SK-N-SH (cell line): ENCODE measurements around the gene EPHX1. TPM values are rescaled to one million over a fixed set of nuclear protein-coding genes. Genes with fewer than 3 reads are reported as not detected.
A peak's percentile ranks its signal among the peaks of the same experiment; 100 is the strongest.

Experiments
- CTCF ChIA-PET: fragments of 300-600, 350-600 bp; formaldehyde crosslinking; extraction: SDS; loops from one replicate; lab custom pipeline; 2021; lab: Yijun Ruan, JAX
- POLR2A ChIA-PET: fragments of 350-600 bp; sonication (Branson Sonifier 250); formaldehyde crosslinking; extraction: SDS; loops from one replicate; lab custom pipeline; 2020; ENCODE audit warnings: antibody characterized with exemption, inconsistent platforms; lab: Yijun Ruan, JAX
- DNase-seq: peaks from one replicate; pipeline ENCODE4 v3.0.0; 2012
- H2AFZ ChIP-seq: fragments of 200-600 bp; sonication (generic); 2 replicates; pipeline ENCODE4 v1.8.1; 2016; ENCODE audit warnings: antibody characterized with exemption, mild to moderate bottlenecking, low read depth
- H3F3A ChIP-seq: fragments of 200-600 bp; sonication (generic); replicated peaks from 2 replicates; pipeline ENCODE3; 2016; ENCODE audit warnings: antibody characterized with exemption, mild to moderate bottlenecking; ENCODE audit not compliant: insufficient read depth
- H3K27ac ChIP-seq, 2 experiments: fragments of 200-500 bp in 1 of 2; fragments of 200-600 bp in 1 of 2; sonication (Bioruptor generic) in 1 of 2; sonication (generic), shearing (Covaris generic) in 1 of 2; 2 replicates each; pipeline versions ENCODE4 v1.5.1 to v1.6.1; 2014 to 2016; ENCODE audit warnings: low read depth in 2 of 2, inconsistent platforms in 1 of 2, low read length in 1 of 2, mild to moderate bottlenecking in 1 of 2, mixed read lengths in 1 of 2
- H3K27me3 ChIP-seq: fragments of 200-600 bp; sonication (generic), shearing (Covaris generic); 2 replicates; pipeline ENCODE4 v1.6.1; 2016; ENCODE audit warnings: mixed run types; ENCODE audit not compliant: insufficient read depth
- H3K36me3 ChIP-seq, 2 experiments: fragments of 200-500 bp in 1 of 2; fragments of 200-600 bp in 1 of 2; sonication (Bioruptor generic) in 1 of 2; sonication (generic) in 1 of 2; replicated peaks in 1 of 2; 2 replicates each; pipeline versions ENCODE3 to v1.5.1; 2014 to 2016; ENCODE audit warnings: low read length in 1 of 2, mild to moderate bottlenecking in 1 of 2; ENCODE audit not compliant: insufficient read depth in 2 of 2, control insufficient read depth in 1 of 2
- H3K4me1 ChIP-seq, 2 experiments: fragments of 200-500 bp in 1 of 2; fragments of 200-600 bp in 1 of 2; sonication (Bioruptor generic) in 1 of 2; sonication (generic), shearing (Covaris generic) in 1 of 2; 2 replicates each; pipeline versions ENCODE4 v1.5.1 to v1.6.1; 2014 to 2016; ENCODE audit warnings: low read depth in 1 of 2, low read length in 1 of 2, mixed run types in 1 of 2; ENCODE audit not compliant: insufficient read depth in 2 of 2, control insufficient read depth in 1 of 2
- H3K4me2 ChIP-seq: fragments of 200-600 bp; sonication (generic), shearing (Covaris generic); 2 replicates; pipeline ENCODE4 v1.6.1; 2017; ENCODE audit warnings: mixed run types
- H3K4me3 ChIP-seq, 2 experiments: fragments of 200-500 bp in 1 of 2; fragments of 200-600 bp in 1 of 2; sonication (Bioruptor generic) in 1 of 2; sonication (generic), shearing (Covaris generic) in 1 of 2; 2 replicates each; pipeline versions ENCODE4 v1.5.1 to v1.8.1; 2014 to 2016; ENCODE audit warnings: low read depth in 2 of 2, inconsistent platforms in 1 of 2, low read length in 1 of 2, mild to moderate bottlenecking in 1 of 2, mixed read lengths in 1 of 2, moderate library complexity in 1 of 2
- H3K79me2 ChIP-seq: fragments of 200-600 bp; sonication (generic); 2 replicates; pipeline ENCODE4 v1.8.1; 2017; ENCODE audit warnings: mild to moderate bottlenecking; ENCODE audit not compliant: insufficient read depth
- H3K9ac ChIP-seq: fragments of 200-600 bp; sonication (generic); 2 replicates; pipeline ENCODE4 v1.6.1; 2017; ENCODE audit warnings: mixed run types
- H3K9me2 ChIP-seq: fragments of 200-600 bp; sonication (generic); 2 replicates; pipeline ENCODE4 v1.6.1; 2017; ENCODE audit warnings: mixed run types
- H3K9me3 ChIP-seq: fragments of 200-600 bp; sonication (generic); 2 replicates; pipeline ENCODE4 v1.6.1; 2017; ENCODE audit warnings: mixed run types, mild to moderate bottlenecking, moderate library complexity
- H4K20me1 ChIP-seq: fragments of 200-600 bp; sonication (generic); 2 replicates; pipeline ENCODE4 v1.6.1; 2017; ENCODE audit warnings: mild to moderate bottlenecking, mixed run types; ENCODE audit not compliant: insufficient read depth
- EP300 ChIP-seq, 2 experiments: IDR thresholded peaks; 2 replicates each; pipeline versions ENCODE4 v1.4.0 to v1.6.1; 2012; ENCODE audit warnings: borderline replicate concordance in 1 of 2, low read depth in 1 of 2, low read length in 1 of 2
- EZH2phosphoT487 ChIP-seq: fragments of 200-600 bp; sonication (generic); IDR thresholded peaks from 2 replicates; pipeline ENCODE4 v1.6.1; 2017; ENCODE audit warnings: low read depth, mixed run types, mild to moderate bottlenecking, antibody characterized with exemption, moderate library complexity, borderline replicate concordance
- FOXJ3 ChIP-seq: sonication (generic); formaldehyde crosslinking; IDR thresholded peaks from 2 replicates; pipeline ENCODE4 v1.5.1; 2020; ENCODE audit warnings: mild to moderate bottlenecking, missing genetic modification reagents
- GATA2 ChIP-seq: sonication (generic); formaldehyde crosslinking; IDR thresholded peaks from 2 replicates; pipeline ENCODE4 v1.5.0; 2020; ENCODE audit warnings: mild to moderate bottlenecking, missing genetic modification reagents
- JUND ChIP-seq: IDR thresholded peaks from 2 replicates; pipeline ENCODE4 v1.4.0; 2012
- MXI1 ChIP-seq: IDR thresholded peaks from 2 replicates; pipeline ENCODE4 v1.6.1; 2012; ENCODE audit warnings: mild to moderate bottlenecking, low read depth, low read length, improper control_type of control experiment
- RXRA ChIP-seq: IDR thresholded peaks from 2 replicates; pipeline ENCODE4 v1.4.0; 2012; ENCODE audit warnings: low read depth, mild to moderate bottlenecking, borderline replicate concordance
- TCF12 ChIP-seq: IDR thresholded peaks from 2 replicates; pipeline ENCODE4 v1.4.0; 2012
- TEAD4 ChIP-seq: IDR thresholded peaks from 2 replicates; pipeline ENCODE4 v1.4.0; 2012; ENCODE audit warnings: mild to moderate bottlenecking, borderline replicate concordance; ENCODE audit not compliant: insufficient read depth
- YY1 ChIP-seq: IDR thresholded peaks from 2 replicates; pipeline ENCODE4 v1.4.0; 2012; ENCODE audit warnings: low read depth, mild to moderate bottlenecking
- WGBS: methylation state at CpG from one replicate; pipeline ENCODE4 v1.1.6; 2017; ENCODE audit warnings: low lambda C conversion rate; 5-methylcytosine and 5-hydroxymethylcytosine counted together
- polyA plus RNA-seq, 3 experiments: library from polyadenylated mRNA; depleted of rRNA; stranded (reverse); fragments of >200 nt; gene quantifications; 2 replicates each; pipeline ENCODE4 v1.2.3, GENCODE V29; 2012
- TF ChIP-seq, protein P1 (sequence below): IDR thresholded peaks from 2 replicates; pipeline ENCODE4; 2012
- TF ChIP-seq, protein P2 (sequence below): fragments of 150-350 bp; IDR thresholded peaks from 2 replicates; pipeline ENCODE4 v1.6.1; 2017; ENCODE audit warnings: antibody characterized with exemption, low read length, low read depth, borderline replicate concordance
- TF ChIP-seq, protein P3 (sequence below): IDR thresholded peaks from 2 replicates; pipeline ENCODE4 v1.4.0; 2012; ENCODE audit warnings: low read depth
- TF ChIP-seq, protein P4 (sequence below): fragments of 150-350 bp; IDR thresholded peaks from 2 replicates; pipeline ENCODE4 v1.6.1; 2016; ENCODE audit warnings: mild to moderate bottlenecking, low read depth, low read length
- TF ChIP-seq, protein P5 (sequence below): IDR thresholded peaks from 2 replicates; pipeline ENCODE4 v1.6.1; 2012; ENCODE audit warnings: mild to moderate bottlenecking, low read depth, low read length, moderate library complexity

EPHX1 gene
- polyA plus RNA-seq, 1 of the 3 experiments (the other 2 are of a cell fraction): 45.7 TPM

DNA sequence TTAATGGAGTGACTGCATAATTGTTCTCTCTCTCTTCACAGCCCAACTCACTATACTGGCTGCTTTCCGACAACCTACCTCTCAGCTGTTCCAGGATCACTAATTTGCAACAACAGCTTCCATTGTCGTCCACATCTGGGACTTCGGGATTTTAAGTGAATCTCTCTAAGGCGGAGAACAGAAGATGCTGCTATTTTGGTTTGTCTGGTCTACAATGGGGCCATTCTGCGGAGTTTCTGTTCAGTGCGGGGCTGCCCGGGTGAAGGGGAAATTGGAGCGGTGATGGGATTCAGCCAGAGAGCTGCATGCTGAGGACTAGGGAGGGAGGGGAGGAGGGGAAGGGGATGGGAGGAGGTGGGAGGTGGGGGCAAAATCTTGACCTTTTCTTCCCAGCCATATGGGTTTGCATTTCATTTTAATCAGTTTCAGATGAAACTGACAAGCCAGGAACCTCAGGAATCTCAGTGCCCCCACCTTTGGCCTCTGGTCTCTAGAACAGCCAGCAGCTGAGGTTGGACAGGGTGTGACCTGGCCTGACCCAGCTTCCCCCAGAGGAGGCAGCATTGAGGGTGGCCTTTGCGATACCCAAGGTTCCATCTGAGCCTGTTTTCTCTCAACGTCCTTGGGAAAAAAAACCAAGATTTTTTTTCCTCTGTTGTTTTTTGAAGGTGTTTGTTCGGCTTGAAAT lies 39.2 kb upstream of the EPHX1 start:
- H3K79me2 ChIP-seq: no peaks in the 10 kb centered on the region
- no peak overlapping the region for H3K4me3 ChIP-seq
- DNase-seq: no peak
- no peaks in the 10 kb centered on the region for H3K9me2 ChIP-seq
- peak; percentile 67; the same call in 1 of the 2 replicates for TF ChIP-seq RXRA
- TF ChIP-seq FOXJ3: no peak
- no peak for TF ChIP-seq MXI1
- TF ChIP-seq, protein P1, sequence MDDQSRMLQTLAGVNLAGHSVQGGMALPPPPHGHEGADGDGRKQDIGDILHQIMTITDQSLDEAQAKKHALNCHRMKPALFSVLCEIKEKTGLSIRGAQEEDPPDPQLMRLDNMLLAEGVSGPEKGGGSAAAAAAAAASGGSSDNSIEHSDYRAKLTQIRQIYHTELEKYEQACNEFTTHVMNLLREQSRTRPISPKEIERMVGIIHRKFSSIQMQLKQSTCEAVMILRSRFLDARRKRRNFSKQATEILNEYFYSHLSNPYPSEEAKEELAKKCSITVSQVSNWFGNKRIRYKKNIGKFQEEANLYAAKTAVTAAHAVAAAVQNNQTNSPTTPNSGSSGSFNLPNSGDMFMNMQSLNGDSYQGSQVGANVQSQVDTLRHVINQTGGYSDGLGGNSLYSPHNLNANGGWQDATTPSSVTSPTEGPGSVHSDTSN: 0 out of 2 replicates have a peak, but pooled peaks have one; percentile 17
- TF ChIP-seq GATA2 (CRISPR knock-in tag): no peak
- TF ChIP-seq YY1: no peak
- TF ChIP-seq, protein P2, sequence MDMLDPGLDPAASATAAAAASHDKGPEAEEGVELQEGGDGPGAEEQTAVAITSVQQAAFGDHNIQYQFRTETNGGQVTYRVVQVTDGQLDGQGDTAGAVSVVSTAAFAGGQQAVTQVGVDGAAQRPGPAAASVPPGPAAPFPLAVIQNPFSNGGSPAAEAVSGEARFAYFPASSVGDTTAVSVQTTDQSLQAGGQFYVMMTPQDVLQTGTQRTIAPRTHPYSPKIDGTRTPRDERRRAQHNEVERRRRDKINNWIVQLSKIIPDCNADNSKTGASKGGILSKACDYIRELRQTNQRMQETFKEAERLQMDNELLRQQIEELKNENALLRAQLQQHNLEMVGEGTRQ: no peak
- peak; percentile 75 for TF ChIP-seq TCF12
- TF ChIP-seq TEAD4: no peak
- TF ChIP-seq JUND: no peak
- TF ChIP-seq, protein P3, sequence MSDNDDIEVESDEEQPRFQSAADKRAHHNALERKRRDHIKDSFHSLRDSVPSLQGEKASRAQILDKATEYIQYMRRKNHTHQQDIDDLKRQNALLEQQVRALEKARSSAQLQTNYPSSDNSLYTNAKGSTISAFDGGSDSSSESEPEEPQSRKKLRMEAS: no peak
- peak in 1 of 2 experiments; percentile 50; a peak in 1 of 4 replicates for TF ChIP-seq EP300 (IDR thresholded peaks at IDR 0.05; ENCODE audit: borderline replicate concordance in 1 of 2, low read depth in 1 of 2, low read length in 1 of 2)
- TF ChIP-seq, protein P4, sequence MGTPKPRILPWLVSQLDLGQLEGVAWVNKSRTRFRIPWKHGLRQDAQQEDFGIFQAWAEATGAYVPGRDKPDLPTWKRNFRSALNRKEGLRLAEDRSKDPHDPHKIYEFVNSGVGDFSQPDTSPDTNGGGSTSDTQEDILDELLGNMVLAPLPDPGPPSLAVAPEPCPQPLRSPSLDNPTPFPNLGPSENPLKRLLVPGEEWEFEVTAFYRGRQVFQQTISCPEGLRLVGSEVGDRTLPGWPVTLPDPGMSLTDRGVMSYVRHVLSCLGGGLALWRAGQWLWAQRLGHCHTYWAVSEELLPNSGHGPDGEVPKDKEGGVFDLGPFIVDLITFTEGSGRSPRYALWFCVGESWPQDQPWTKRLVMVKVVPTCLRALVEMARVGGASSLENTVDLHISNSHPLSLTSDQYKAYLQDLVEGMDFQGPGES: no peak
- TF ChIP-seq, protein P5, sequence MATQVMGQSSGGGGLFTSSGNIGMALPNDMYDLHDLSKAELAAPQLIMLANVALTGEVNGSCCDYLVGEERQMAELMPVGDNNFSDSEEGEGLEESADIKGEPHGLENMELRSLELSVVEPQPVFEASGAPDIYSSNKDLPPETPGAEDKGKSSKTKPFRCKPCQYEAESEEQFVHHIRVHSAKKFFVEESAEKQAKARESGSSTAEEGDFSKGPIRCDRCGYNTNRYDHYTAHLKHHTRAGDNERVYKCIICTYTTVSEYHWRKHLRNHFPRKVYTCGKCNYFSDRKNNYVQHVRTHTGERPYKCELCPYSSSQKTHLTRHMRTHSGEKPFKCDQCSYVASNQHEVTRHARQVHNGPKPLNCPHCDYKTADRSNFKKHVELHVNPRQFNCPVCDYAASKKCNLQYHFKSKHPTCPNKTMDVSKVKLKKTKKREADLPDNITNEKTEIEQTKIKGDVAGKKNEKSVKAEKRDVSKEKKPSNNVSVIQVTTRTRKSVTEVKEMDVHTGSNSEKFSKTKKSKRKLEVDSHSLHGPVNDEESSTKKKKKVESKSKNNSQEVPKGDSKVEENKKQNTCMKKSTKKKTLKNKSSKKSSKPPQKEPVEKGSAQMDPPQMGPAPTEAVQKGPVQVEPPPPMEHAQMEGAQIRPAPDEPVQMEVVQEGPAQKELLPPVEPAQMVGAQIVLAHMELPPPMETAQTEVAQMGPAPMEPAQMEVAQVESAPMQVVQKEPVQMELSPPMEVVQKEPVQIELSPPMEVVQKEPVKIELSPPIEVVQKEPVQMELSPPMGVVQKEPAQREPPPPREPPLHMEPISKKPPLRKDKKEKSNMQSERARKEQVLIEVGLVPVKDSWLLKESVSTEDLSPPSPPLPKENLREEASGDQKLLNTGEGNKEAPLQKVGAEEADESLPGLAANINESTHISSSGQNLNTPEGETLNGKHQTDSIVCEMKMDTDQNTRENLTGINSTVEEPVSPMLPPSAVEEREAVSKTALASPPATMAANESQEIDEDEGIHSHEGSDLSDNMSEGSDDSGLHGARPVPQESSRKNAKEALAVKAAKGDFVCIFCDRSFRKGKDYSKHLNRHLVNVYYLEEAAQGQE: no peak
- no peak for TF ChIP-seq EZH2phosphoT487
- no peaks in the 10 kb centered on the region for H4K20me1 ChIP-seq
- H3K27me3 ChIP-seq: no peaks in the 10 kb centered on the region
- WGBS: 93% methylated on average over 11 of the region's 11 CpGs
- ChIA-PET CTCF (interaction anchor here (0.6 to 18.9 kb wide), 14 partner anchors 11 to 291 kb away, joined by 3 to 473 read pairs (median 9); partner anchors contain the start of gene ENAH), POLR2A (interaction anchor here (1.8 kb wide), 1 partner anchor 118 kb away, joined by 12 read pairs; the partner anchor contains the start of gene ENAH)
- H3K9me3 ChIP-seq: no peaks in the 10 kb centered on the region
- H3K9ac ChIP-seq: no peak overlapping the region
- H3F3A ChIP-seq: peaks cover 21% of the 10 kb centered on the region
- peak overlapping the region in 1 of 2 experiments; percentile 31; a peak in 1 of 4 replicates for H3K27ac ChIP-seq
- no peak overlapping the region; the same call in 1 of the 2 replicates for H3K4me2 ChIP-seq
- H3K36me3 ChIP-seq: no peaks in the 10 kb centered on the region
- no peak overlapping the region for H2AFZ ChIP-seq
- peaks cover 31 to 53% of the 10 kb centered on the region in 2 experiments for H3K4me1 ChIP-seq
